Memory B cell (primary cell): Measurements from ENCODE around the gene FUZ.

Experiments used
- ATAC-seq: fragments of 150-1000 bp; cut with Tn5 transposase; 2 replicates; pipeline ENCODE4 v1.10.0; 2021; ENCODE audit warnings: low read depth, mild to moderate bottlenecking, moderate library complexity
- DNase-seq, 2 donors: peaks; one replicate each; pipeline ENCODE4 v3.0.0; 2022; ENCODE audit warnings: low spot score in 2 of 2
- H3K27ac Mint-ChIP-seq: one replicate; pipeline ENCODE4 v1.8.0; 2022; ENCODE audit warnings: mild to moderate bottlenecking, moderate library complexity, mixed read lengths
- H3K27me3 Mint-ChIP-seq: one replicate; pipeline ENCODE4 v1.8.0; 2022; ENCODE audit warnings: mixed read lengths
- H3K36me3 Mint-ChIP-seq: one replicate; pipeline ENCODE4 v1.8.0; 2022; ENCODE audit warnings: mild to moderate bottlenecking, mixed read lengths
- H3K4me1 Mint-ChIP-seq: one replicate; pipeline ENCODE4 v1.8.0; 2022; ENCODE audit warnings: mixed read lengths
- H3K4me3 Mint-ChIP-seq: one replicate; pipeline ENCODE4 v1.8.0; 2022; ENCODE audit warnings: mild to moderate bottlenecking, moderate library complexity, mixed read lengths
- H3K9me3 Mint-ChIP-seq: one replicate; pipeline ENCODE4 v1.8.0; 2022; ENCODE audit warnings: mixed read lengths

Gene FUZ

DNA sequence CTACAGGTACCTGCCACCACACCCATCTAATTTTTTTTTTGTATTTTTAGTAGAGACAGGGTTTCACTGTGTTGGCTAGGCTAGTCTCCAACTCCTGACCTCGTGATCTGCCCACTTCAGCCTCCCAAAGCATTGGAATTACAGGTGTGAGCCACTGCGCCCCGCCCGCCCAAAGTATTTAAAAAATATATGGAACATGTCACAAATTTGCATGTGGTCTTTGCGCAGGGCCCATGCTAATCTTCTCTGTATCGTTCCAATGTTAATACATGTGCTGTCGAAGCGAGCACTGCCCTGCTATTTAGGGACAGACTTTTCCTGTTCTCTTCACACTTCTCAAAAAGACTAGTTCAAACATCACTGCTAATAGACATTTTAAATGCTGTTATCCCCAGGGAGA, 48.8 kb downstream of the FUZ start:
- no peak overlapping the region for H3K27ac Mint-ChIP-seq
- no peaks in the 10 kb centered on the region for H3K9me3 Mint-ChIP-seq
- no peaks in the 10 kb centered on the region for H3K27me3 Mint-ChIP-seq
- DNase-seq = no peak
- peaks cover 14% of the 10 kb centered on the region for H3K4me1 Mint-ChIP-seq
- H3K36me3 Mint-ChIP-seq = peaks cover 3% of the 10 kb centered on the region
- H3K4me3 Mint-ChIP-seq = no peak overlapping the region
- ATAC-seq = no peak

DNA sequence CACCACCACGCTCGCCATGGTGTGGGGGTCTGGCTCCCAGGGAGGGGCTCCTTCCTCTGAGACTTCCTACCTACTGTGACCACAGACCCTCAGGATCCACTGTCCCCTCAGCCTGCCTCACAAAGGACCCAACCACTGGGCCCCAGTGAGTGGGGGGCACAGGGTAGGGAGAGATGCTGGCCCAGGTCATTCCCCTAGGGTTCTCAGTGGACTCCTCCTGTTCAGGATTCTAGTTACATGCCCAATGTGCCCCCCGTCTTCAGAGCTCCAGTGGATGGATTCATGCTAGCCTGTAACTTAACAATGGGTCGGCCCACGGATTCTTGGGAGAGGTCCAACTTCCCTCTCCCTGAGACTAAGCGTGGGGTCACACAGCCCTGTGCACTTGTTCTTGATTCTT, 49.9 kb downstream of the FUZ start, which contains the start of gene TSKS:
Gene TSKS, minus strand, starts transcription at position 77 of the 400 bp plus-strand sequence. Its CDS starts 59 bp downstream, at position 18.
- Mint-ChIP-seq H3K27me3 (no peaks in the 10 kb centered on the region), H3K36me3 (no peaks in the 10 kb centered on the region), H3K4me1 (peaks cover 9% of the 10 kb centered on the region), H3K9me3 (no peaks in the 10 kb centered on the region), H3K27ac (no peak within 1 kb of the TSS), H3K4me3 (no peak within 1 kb of the TSS)
- DNase-seq (no peak), ATAC-seq (no peak)

DNA sequence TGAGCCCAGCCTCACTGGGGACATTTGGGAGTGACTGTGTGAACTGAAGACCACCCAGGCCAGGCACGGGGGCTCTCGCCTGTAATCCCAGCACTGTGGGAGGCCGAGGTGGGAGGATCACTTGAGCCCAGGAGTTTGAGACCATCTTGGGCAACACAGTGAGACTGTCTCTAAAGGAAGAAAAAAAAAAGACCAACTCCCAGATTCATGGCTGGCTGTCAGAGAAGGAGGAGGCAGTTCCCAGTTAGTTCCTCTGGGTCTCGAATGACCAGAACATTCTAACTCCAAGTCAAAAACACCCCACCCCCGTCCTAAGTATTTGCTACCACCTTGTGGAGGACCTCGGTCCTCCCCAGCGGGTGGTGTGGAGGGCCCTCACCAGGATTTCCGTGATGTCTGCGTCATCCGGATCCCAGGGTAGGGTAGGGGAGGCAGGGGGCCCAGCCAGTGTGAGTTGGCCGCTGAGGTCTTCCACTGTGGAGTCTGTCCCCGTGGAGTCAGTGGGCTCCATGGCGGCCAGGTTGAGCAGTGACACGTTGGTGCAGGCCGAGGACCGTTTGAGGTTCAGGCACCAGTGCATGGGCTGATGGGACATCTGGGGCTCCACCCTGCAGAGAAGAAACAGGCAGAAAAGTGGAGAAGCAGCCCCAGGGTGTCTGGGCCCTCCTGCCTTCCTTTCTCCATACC, 51.3 kb downstream of the FUZ start:
- no peaks in the 10 kb centered on the region for H3K36me3 Mint-ChIP-seq
- H3K4me3 Mint-ChIP-seq = no peak overlapping the region

GRCh38 chr19:49761249-49761624, 51.9 kb downstream of the FUZ start:
- Mint-ChIP-seq H3K4me1 (no peaks in the 10 kb centered on the region), H3K4me3 (no peak overlapping the region), H3K27ac (no peak overlapping the region), H3K27me3 (peaks cover 3% of the 10 kb centered on the region), H3K36me3 (no peaks in the 10 kb centered on the region), H3K9me3 (no peaks in the 10 kb centered on the region)
- DNase-seq (no peak), ATAC-seq (no peak)

More for the DNA sequence above, 51.3 kb downstream of the FUZ start:
- Mint-ChIP-seq H3K27ac (no peak overlapping the region), H3K4me1 (no peaks in the 10 kb centered on the region), H3K9me3 (no peaks in the 10 kb centered on the region), H3K27me3 (peaks cover 3% of the 10 kb centered on the region)
- DNase-seq = no peak
- ATAC-seq = no peak

- no peaks in the 10 kb centered on the region for H3K4me1 Mint-ChIP-seq
- DNase-seq = no peak
- H3K9me3 Mint-ChIP-seq = peaks cover 1% of the 10 kb centered on the region
- no peak for ATAC-seq
- no peaks in the 10 kb centered on the region for H3K36me3 Mint-ChIP-seq
- H3K27ac Mint-ChIP-seq = no peak overlapping the region
- H3K27me3 Mint-ChIP-seq = peaks cover 3% of the 10 kb centered on the region
- no peak overlapping the region for H3K4me3 Mint-ChIP-seq
These were observed 54.8 kb downstream of the FUZ start for GRCh38 chr19:49758292-49758691.
